Neural crest cell (in vitro differentiated cells): Measurements from ENCODE around the gene FAS. TPM values are rescaled to one million over a fixed set of nuclear protein-coding genes. Genes with fewer than 3 reads are reported as not detected.
A peak's percentile ranks its signal among the peaks of the same experiment; 100 is the strongest.

Experiments
- DNase-seq: peaks from one replicate; pipeline ENCODE4 v3.0.0; 2021; ENCODE audit warnings: low read depth, mixed read lengths, low spot score
- H3K27ac Mint-ChIP-seq: one replicate; pipeline ENCODE4 v1.8.0; 2021; ENCODE audit warnings: mild to moderate bottlenecking, mixed read lengths; ENCODE audit not compliant: unreplicated experiment
- H3K27me3 Mint-ChIP-seq: 2 replicates; pipeline ENCODE4 v1.8.0; 2021; ENCODE audit warnings: low read depth, mild to moderate bottlenecking, mixed read lengths
- H3K36me3 Mint-ChIP-seq: 2 replicates; pipeline ENCODE4 v1.8.0; 2021; ENCODE audit warnings: low read depth, mild to moderate bottlenecking, mixed read lengths
- H3K4me1 Mint-ChIP-seq: 2 replicates; pipeline ENCODE4 v1.8.0; 2021; ENCODE audit warnings: mixed read lengths
- H3K4me3 Mint-ChIP-seq: one replicate; pipeline ENCODE4 v1.8.0; 2021; ENCODE audit warnings: mild to moderate bottlenecking, mixed read lengths
- H3K9me3 Mint-ChIP-seq: 2 replicates; pipeline ENCODE4 v1.8.0; 2021; ENCODE audit warnings: mixed read lengths
- CTCF ChIP-seq: fragments of 200-600 bp; sonication (generic); conservative IDR thresholded peaks from 2 replicates; pipeline ENCODE4 v1.5.0; 2021; ENCODE audit warnings: antibody characterized with exemption, mild to moderate bottlenecking
- total RNA-seq: library from RNA; stranded (reverse); gene quantifications from 2 replicates; pipeline ENCODE4 v1.2.1, GENCODE V29; 2021

Gene FAS
- total RNA-seq, 1 donor from 2014 or later: 2.3 TPM

- no peak for TF ChIP-seq CTCF
- Mint-ChIP-seq H3K4me1 (peaks cover 21% of the 10 kb centered on the region), H3K27ac (no peak overlapping the region), H3K27me3 (peaks cover 26% of the 10 kb centered on the region), H3K36me3 (no peaks in the 10 kb centered on the region), H3K4me3 (no peak overlapping the region), H3K9me3 (no peaks in the 10 kb centered on the region)
- no peak for DNase-seq
Observed at GRCh38 chr10:88987243-88987725, 3.3 kb upstream of the FAS start.

- Mint-ChIP-seq H3K27ac (no peak overlapping the region), H3K4me1 (peaks cover 23% of the 10 kb centered on the region), H3K9me3 (no peaks in the 10 kb centered on the region), H3K4me3 (peak overlapping the region; percentile 35), H3K36me3 (no peaks in the 10 kb centered on the region), H3K27me3 (peaks cover 26% of the 10 kb centered on the region)
- DNase-seq: no peak
- TF ChIP-seq CTCF: no peak
Observed at GRCh38 chr10:88987840-88988239, 2.8 kb upstream of the FAS start.

GRCh38 chr10:88989423-88989822 is 1.2 kb upstream of the FAS start:
- Mint-ChIP-seq H3K27ac (no peak overlapping the region), H3K4me1 (peaks cover 32% of the 10 kb centered on the region), H3K36me3 (no peaks in the 10 kb centered on the region), H3K27me3 (peaks cover 26% of the 10 kb centered on the region), H3K9me3 (no peaks in the 10 kb centered on the region), H3K4me3 (peak overlapping the region; percentile 96)
- TF ChIP-seq CTCF: no peak
- DNase-seq: no peak

GRCh38 chr10:88989824-88990383 is 694 bp upstream of the FAS start:
- no peak for DNase-seq
- H3K27ac Mint-ChIP-seq: no peak overlapping the region
- H3K27me3 Mint-ChIP-seq: peaks cover 26% of the 10 kb centered on the region
- no peak for TF ChIP-seq CTCF
- no peaks in the 10 kb centered on the region for H3K36me3 Mint-ChIP-seq
- peaks cover 32% of the 10 kb centered on the region for H3K4me1 Mint-ChIP-seq
- H3K9me3 Mint-ChIP-seq: no peaks in the 10 kb centered on the region
- H3K4me3 Mint-ChIP-seq: peak overlapping the region; percentile 96

GRCh38 chr10:88991161-88991898 is 732 bp downstream of the FAS start:
- H3K27ac Mint-ChIP-seq: no peak overlapping the region
- peaks cover 26% of the 10 kb centered on the region for H3K27me3 Mint-ChIP-seq

More at GRCh38 chr10:88991161-88991898, 732 bp downstream of the FAS start:
- no peaks in the 10 kb centered on the region for H3K36me3 Mint-ChIP-seq
- H3K4me3 Mint-ChIP-seq: peak overlapping the region; percentile 96
- TF ChIP-seq CTCF: peak; percentile 17
- no peaks in the 10 kb centered on the region for H3K9me3 Mint-ChIP-seq
- no peak for DNase-seq
- H3K4me1 Mint-ChIP-seq: peaks cover 32% of the 10 kb centered on the region
